Neural cell (in vitro differentiated cells): ENCODE data around the gene VWA7. TPM values are rescaled to one million over a fixed set of nuclear protein-coding genes. Genes with fewer than 3 reads are reported as not detected.

ENCODE experiments used
- H2AFZ ChIP-seq: fragments of 200-600, 300-800 bp; sonication (generic), shearing (Covaris generic); 2 replicates; pipeline ENCODE4 v1.6.0; 2014; ENCODE audit warnings: low read depth, mild to moderate bottlenecking, antibody characterized with exemption, low read length, moderate library complexity
- H3F3A ChIP-seq: fragments of 200-600 bp; shearing (Covaris generic); 2 replicates; pipeline ENCODE4 v1.6.1; 2016; ENCODE audit warnings: mild to moderate bottlenecking, moderate library complexity, mixed read lengths, antibody characterized with exemption, low read length; ENCODE audit not compliant: insufficient read depth, poor library complexity, severe bottlenecking
- H3K27ac ChIP-seq: fragments of 200-600, 300-800 bp; sonication (generic), shearing (Covaris generic); 2 replicates; pipeline ENCODE4 v1.5.1; 2014; ENCODE audit warnings: mild to moderate bottlenecking, low read length, moderate library complexity
- H3K27me3 ChIP-seq: fragments of 300-800, 200-600 bp; sonication (generic), shearing (Covaris generic); 2 replicates; pipeline ENCODE4 v1.6.0; 2014; ENCODE audit warnings: mild to moderate bottlenecking, low read depth, low read length, moderate library complexity; ENCODE audit not compliant: insufficient read depth
- H3K36me3 ChIP-seq: fragments of 300-800, 200-600 bp; sonication (generic), shearing (Covaris generic); 2 replicates; pipeline ENCODE4 v1.5.1; 2014; ENCODE audit warnings: mild to moderate bottlenecking, antibody characterized with exemption, low read length, moderate library complexity; ENCODE audit not compliant: insufficient read depth
- H3K4me2 ChIP-seq: fragments of 300-800, 200-600 bp; sonication (generic), shearing (Covaris generic); 2 replicates; pipeline ENCODE4 v1.6.0; 2014; ENCODE audit warnings: mild to moderate bottlenecking, low read length
- H3K4me3 ChIP-seq: fragments of 300-800, 200-600 bp; sonication (generic), shearing (Covaris generic); 2 replicates; pipeline ENCODE4 v1.5.1; 2014; ENCODE audit warnings: mild to moderate bottlenecking, low read length, moderate library complexity
- H3K79me2 ChIP-seq: fragments of 200-600 bp; shearing (Covaris generic); replicated peaks from 2 replicates; pipeline ENCODE4 v1.6.0; 2014; ENCODE audit warnings: mild to moderate bottlenecking, low read length, moderate library complexity; ENCODE audit not compliant: insufficient read depth
- H3K9ac ChIP-seq: fragments of 300-800, 200-600 bp; sonication (generic), shearing (Covaris generic); 2 replicates; pipeline ENCODE4 v1.6.1; 2016; ENCODE audit warnings: mild to moderate bottlenecking, low read length, mixed read lengths
- H3K9me2 ChIP-seq: fragments of 200-600 bp; shearing (Covaris generic); 2 replicates; pipeline ENCODE4 v1.6.1; 2016; ENCODE audit warnings: mild to moderate bottlenecking, low read length, mixed read lengths; ENCODE audit not compliant: insufficient read depth
- H3K9me3 ChIP-seq: fragments of 200-600, 300-800 bp; sonication (generic), shearing (Covaris generic); 2 replicates; pipeline ENCODE4 v1.6.1; 2016; ENCODE audit warnings: mild to moderate bottlenecking, mixed run types, low read length, moderate library complexity, mixed read lengths
- H4K20me1 ChIP-seq: fragments of 200-600 bp; shearing (Covaris generic); 2 replicates; pipeline ENCODE4 v1.6.1; 2016; ENCODE audit warnings: mild to moderate bottlenecking, mixed run types; ENCODE audit not compliant: insufficient read depth
- CTCF ChIP-seq: fragments of 450-650 bp; IDR thresholded peaks from 2 replicates; pipeline ENCODE4 v1.5.1; 2014; ENCODE audit warnings: antibody characterized with exemption, mild to moderate bottlenecking, moderate library complexity; ENCODE audit not compliant: poor library complexity, severe bottlenecking
- EP300 ChIP-seq: fragments of 450-650 bp; conservative IDR thresholded peaks from 2 replicates; pipeline ENCODE4 v1.6.1; 2014; ENCODE audit warnings: antibody characterized with exemption, mild to moderate bottlenecking, moderate library complexity; ENCODE audit not compliant: poor library complexity, severe bottlenecking
- EZH2 ChIP-seq: fragments of 200-600, 300-800 bp; shearing (Covaris generic), sonication (generic); IDR thresholded peaks from 2 replicates; pipeline ENCODE4 v1.6.1; 2014; ENCODE audit warnings: antibody characterized with exemption, low read length, borderline replicate concordance, mild to moderate bottlenecking; ENCODE audit not compliant: insufficient read depth, poor library complexity, severe bottlenecking
- MXI1 ChIP-seq: fragments of 450-650 bp; conservative IDR thresholded peaks from 2 replicates; pipeline ENCODE4 v1.6.1; 2014; ENCODE audit warnings: antibody characterized with exemption, mild to moderate bottlenecking; ENCODE audit not compliant: poor library complexity, severe bottlenecking
- POLR2AphosphoS5 ChIP-seq: IDR thresholded peaks from 2 replicates; pipeline ENCODE4 v1.6.1; 2012
- RAD21 ChIP-seq: fragments of 450-650 bp; conservative IDR thresholded peaks from 2 replicates; pipeline ENCODE4 v1.6.1; 2014; ENCODE audit warnings: antibody characterized with exemption, mild to moderate bottlenecking, moderate library complexity
- REST ChIP-seq: IDR thresholded peaks from 2 replicates; pipeline ENCODE4 v1.6.1; 2012; ENCODE audit warnings: borderline replicate concordance
- SMC3 ChIP-seq: fragments of 450-650 bp; conservative IDR thresholded peaks from 2 replicates; pipeline ENCODE4 v1.6.1; 2014; ENCODE audit warnings: antibody characterized with exemption, mild to moderate bottlenecking, moderate library complexity; ENCODE audit not compliant: poor library complexity
- TAF1 ChIP-seq: IDR thresholded peaks from 2 replicates; pipeline ENCODE4 v1.6.1; 2012; ENCODE audit warnings: low read depth
- polyA plus RNA-seq: library from polyadenylated mRNA; depleted of rRNA; stranded (reverse); fragments of >200 nt; gene quantifications from 2 replicates; pipeline ENCODE4 v1.2.3, GENCODE V29; 2014

The VWA7 gene
- polyA plus RNA-seq, 1 donor from 2014 or later = 5.3 TPM

DNA sequence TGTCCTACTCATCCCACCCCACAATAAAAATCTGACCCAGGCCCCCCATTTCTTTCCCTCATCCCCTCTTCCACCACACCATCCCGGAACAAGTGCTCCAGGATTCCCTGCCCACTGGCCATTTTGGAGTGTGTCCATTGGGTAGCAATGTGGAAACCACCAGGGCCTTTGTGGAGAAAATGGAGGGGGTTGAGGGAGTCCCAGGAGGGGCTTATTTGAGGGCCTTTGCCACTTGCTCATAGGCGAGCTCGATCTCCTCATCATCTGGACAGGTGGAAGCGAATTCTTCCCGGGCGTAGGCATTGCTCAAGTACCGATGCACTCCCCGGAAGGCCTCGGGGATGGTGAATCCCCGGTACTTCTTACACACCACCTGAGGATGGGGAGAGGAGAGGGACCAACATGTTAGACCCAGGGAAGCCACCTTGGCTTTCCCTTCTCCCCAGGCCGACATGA, 46.5 kb downstream of the VWA7 start:
- Histone ChIP-seq H3K9ac (peak overlapping the region; percentile 96), H3K9me2 (no peaks in the 10 kb centered on the region), H3K27ac (peak overlapping the region; percentile 76), H3K79me2 (peaks cover 24% of the 10 kb centered on the region), H3F3A (no peaks in the 10 kb centered on the region), H3K9me3 (no peaks in the 10 kb centered on the region), H3K27me3 (no peaks in the 10 kb centered on the region), H4K20me1 (no peaks in the 10 kb centered on the region), H3K4me2 (peak overlapping the region; percentile 51), H2AFZ (peak overlapping the region; percentile 97), H3K4me3 (peak overlapping the region; percentile 92), H3K36me3 (no peaks in the 10 kb centered on the region)
- TF ChIP-seq SMC3 (no peak), EZH2 (no peak), MXI1 (no peak), CTCF (no peak), EP300 (no peak), RAD21 (no peak), POLR2AphosphoS5 (no peak), TAF1 (no peak), REST (no peak)

DNA sequence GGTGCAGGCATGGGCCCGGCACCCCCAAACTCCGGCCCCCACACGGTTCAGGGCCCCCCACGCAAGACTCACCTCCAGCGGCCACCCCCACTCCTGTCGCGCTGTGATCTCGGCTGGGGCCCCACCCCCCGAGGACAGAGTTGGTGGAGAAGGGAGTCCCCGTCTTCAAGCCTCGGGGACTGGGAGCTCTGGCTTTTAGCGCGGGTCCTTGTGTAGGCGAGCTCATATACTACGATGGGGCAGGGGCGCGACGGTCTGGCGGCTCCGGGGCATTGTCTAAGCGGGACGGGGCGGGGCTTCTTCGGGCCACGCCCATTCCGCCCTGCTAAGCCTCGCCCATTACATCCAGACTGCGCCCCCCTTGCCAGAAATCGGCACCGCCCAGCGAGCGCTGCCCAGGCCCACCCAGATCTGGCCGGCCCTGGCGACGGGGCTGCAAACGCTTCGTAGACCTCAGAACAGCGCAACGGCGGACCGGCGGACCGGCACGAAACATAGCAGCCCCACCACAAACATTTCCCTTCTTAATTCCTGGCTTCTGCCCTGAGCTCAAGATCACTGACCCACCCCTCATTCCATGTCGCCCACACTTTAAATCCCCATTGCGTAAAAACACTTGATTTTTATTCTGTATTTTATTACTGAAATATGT, 47.0 kb downstream of the VWA7 start:
- H3K9ac ChIP-seq = peak overlapping the region; percentile 96
- H4K20me1 ChIP-seq = no peaks in the 10 kb centered on the region
- peaks cover 24% of the 10 kb centered on the region for H3K79me2 ChIP-seq
- H3K36me3 ChIP-seq = no peaks in the 10 kb centered on the region
- no peaks in the 10 kb centered on the region for H3K9me2 ChIP-seq
- peak overlapping the region; percentile 92 for H3K4me3 ChIP-seq
- no peaks in the 10 kb centered on the region for H3K9me3 ChIP-seq
- no peaks in the 10 kb centered on the region for H3F3A ChIP-seq
- H3K27me3 ChIP-seq = no peaks in the 10 kb centered on the region
- peak overlapping the region; percentile 97 for H2AFZ ChIP-seq
- H3K4me2 ChIP-seq = peak overlapping the region; percentile 51
- H3K27ac ChIP-seq = peak overlapping the region; percentile 76
- TF ChIP-seq RAD21 (peak; percentile 19), POLR2AphosphoS5 (peak; percentile 89), EZH2 (no peak), TAF1 (no peak), MXI1 (peak; percentile 5), CTCF (peak; percentile 42)
